Adipose tissue (tissue), 3 donors: ENCODE measurements around the gene DLGAP1. TPM values are rescaled to one million over a fixed set of nuclear protein-coding genes. Genes with fewer than 3 reads are reported as not detected.

Source experiments
- H3K27ac ChIP-seq: one replicate; pipeline ENCODE4 v1.5.1; 2013; ENCODE audit warnings: low read depth, low read length
- WGBS, 3 donors: extraction: QIAGEN DNeasy Blood & Tissue Kit; methylation state at CpG; one replicate each; pipeline ENCODE4 v1.1.7; 2013; 5-methylcytosine and 5-hydroxymethylcytosine counted together
- polyA plus RNA-seq, 3 donors: library from polyadenylated mRNA; stranded (reverse); fragments of 200-250 nt; gene quantifications; one replicate each; pipeline ENCODE4 v1.2.3, GENCODE V29; 2013
- donor health status: healthy with polysubstance abuse.
- donor health status: Bipolar disorder and iron deficiency.
- donor health status: healthy.

The DLGAP1 gene
- polyA plus RNA-seq, 3 donors: 0.06 to 0.22 (median 0.09) TPM

DNA sequence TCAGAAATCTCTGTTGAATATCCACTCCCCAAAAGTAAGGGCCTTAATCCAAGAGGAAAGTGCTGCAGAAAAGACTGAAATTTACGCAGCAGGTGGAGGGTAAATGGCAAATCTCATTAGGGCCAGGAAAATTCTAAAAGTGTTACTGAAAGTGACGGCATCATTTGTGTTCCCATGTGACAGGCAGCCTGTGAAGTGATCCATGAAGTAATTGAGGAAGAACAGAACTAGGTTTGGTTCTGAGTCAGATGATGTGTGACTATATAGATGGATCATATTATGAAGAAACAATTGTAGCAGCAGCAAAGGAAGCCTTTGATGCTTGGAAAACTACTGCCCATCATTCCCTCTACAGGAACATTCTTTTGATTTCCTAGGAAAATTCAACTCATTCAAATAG lies 603.9 kb downstream of the DLGAP1 start:
- WGBS, 3 donors: 83 to 97% (median 93%) methylated on average over 2 of the region's 2 CpGs
- H3K27ac ChIP-seq: no peak overlapping the region

DNA sequence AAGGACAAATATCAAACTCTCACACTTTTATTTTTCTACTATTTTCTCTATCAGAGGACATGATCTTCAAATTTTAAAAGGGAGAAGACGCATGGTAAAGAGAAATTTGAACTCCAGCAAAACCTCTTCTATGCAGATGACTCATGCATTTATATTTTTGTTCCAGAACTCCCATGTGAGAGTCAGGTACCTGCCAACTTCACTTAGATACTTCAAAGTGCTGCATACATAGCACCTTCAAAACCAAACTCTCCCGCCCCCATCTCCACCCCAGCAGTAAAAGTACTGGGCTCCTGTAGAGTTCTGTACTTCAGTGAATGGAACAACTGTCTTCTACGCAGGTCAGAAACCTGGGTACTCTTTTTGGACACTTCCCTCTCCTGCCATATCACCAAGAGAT lies 606.8 kb downstream of the DLGAP1 start:
- 75 to 88% (median 88%) methylated on average over 3 of the region's 3 CpGs for WGBS, 3 donors
- no peak overlapping the region for H3K27ac ChIP-seq

DNA sequence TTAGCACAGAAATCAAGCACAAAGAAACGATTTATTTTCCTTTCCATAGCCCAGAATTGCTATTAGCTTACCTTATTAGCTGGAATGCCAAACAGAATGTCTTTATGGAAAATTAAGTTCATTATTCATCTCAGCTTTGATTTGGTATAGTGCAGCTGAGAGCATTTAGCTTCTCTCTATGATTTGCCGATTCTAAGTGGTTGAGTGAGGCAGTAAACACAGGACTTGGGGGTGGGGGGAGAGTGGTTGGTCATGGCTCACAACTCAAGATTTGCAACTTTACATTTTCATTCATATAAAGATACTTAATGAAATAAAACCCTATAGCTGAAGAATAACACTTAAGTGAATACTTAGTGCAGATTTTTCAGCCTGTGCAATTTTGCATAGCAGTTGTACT lies 609.9 kb downstream of the DLGAP1 start:
- H3K27ac ChIP-seq: no peak overlapping the region
- 51 to 78% (median 72%) methylated on average over 2 of the region's 2 CpGs for WGBS, 3 donors

DNA sequence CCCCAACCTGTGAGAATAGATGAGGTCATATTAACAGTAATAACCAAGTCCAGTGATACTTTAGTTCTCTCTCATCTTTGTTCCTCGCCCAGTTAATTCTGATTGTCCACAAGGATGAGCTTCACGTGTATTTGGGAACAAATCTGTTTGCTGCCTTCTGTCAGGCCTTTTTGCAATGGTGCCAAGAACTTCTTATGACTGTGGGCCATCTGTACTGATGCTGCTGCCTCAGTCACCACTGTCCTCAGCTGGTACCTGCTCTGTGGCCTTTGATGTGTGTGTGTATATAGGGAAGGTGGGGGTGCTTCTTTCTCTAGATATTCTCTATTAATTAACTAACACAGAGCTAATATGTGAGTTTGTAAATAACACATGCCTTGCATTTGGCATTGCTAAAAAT lies 612.3 kb downstream of the DLGAP1 start:
- H3K27ac ChIP-seq: no peak overlapping the region
- 65 to 85% (median 74%) methylated on average over 2 of the region's 2 CpGs for whole genome bisulfite sequencing, 3 donors

DNA sequence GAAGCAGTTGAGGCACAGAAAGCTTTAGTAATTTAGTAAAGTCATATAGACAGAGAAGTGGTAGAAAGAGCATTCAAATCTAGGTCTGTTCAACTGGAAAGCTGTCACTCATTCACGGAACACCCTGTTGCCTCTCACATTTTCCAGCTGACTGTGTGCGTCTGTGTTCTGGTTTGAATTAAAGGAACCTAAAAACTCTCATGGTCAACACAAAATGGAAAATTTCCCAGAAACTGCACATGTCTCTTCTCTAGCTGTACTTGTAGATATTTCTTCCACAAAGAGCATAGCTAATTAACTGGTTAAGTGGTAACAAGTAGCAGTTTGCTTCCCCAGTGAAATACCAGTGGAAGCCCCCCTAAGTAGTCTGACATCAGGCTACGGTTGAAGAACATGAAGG lies 614.3 kb downstream of the DLGAP1 start:
- no peak overlapping the region for H3K27ac ChIP-seq
- 84 to 90% (median 86%) methylated on average over 3 of the region's 3 CpGs for WGBS, 3 donors

DNA sequence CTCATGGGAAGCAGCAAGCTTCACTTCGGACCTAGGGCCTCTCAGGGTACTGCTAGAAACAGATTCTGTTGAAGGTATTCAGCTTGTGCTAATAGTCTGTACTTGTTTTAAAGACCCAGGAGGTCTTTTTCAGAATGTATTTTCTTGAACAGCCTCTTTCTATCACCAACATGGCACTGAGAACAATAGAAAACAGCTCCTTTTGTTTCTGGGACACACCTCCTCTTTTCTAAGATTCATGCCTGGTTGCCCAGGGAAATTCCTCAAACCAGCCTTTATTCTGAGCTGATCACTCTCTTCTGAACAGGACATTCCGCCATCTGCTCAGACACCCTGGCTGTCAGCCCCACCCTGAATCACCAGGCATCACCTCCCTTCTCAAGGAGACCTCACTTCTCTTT lies 615.5 kb downstream of the DLGAP1 start:
- 66 to 93% (median 81%) methylated on average over 2 of the region's 2 CpGs for WGBS, 3 donors
- no peak overlapping the region for H3K27ac ChIP-seq

DNA sequence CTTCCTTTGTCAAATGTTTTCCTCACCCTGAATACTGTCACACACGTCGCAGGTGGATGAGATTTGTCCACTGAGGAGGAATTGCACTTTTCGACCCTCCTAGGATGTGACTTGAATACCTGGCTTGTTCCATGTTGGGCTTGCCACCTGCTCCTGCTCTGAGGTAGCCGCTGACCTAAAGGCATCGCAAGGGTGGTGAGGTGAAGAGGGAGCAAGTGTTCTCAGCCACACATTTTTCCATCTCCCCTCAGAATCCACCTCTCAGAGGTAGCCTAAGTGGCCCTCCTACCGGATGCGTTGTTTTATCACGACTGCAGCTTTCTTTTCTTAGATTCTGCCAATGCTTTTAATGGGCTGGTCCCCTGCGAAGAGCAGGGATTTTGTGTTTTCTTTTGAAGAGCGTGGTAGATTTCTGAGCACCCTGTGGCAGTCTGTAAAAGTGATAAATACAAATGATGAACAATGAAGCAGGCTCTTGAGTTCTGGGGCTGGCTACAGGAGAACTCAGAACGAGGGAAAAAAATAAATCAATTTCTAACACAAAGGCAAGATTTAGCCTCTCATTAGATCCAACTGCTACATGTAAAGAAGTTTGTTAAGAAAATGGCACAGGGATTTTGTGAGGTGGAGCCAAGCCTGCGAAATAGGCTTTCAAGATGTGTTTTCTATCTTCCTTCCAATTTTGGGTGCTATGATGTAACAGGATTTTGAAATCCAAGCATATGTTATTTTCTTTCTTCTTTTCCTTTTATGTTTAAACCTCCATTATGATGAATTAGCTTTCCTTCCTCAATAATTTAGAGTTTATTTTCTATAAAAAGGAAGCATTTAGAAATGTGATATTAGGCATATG lies 618.4 kb downstream of the DLGAP1 start:
- no peak overlapping the region for H3K27ac ChIP-seq
- 73 to 75% (median 73%) methylated on average over 12 of the region's 12 CpGs for WGBS, 3 donors

DNA sequence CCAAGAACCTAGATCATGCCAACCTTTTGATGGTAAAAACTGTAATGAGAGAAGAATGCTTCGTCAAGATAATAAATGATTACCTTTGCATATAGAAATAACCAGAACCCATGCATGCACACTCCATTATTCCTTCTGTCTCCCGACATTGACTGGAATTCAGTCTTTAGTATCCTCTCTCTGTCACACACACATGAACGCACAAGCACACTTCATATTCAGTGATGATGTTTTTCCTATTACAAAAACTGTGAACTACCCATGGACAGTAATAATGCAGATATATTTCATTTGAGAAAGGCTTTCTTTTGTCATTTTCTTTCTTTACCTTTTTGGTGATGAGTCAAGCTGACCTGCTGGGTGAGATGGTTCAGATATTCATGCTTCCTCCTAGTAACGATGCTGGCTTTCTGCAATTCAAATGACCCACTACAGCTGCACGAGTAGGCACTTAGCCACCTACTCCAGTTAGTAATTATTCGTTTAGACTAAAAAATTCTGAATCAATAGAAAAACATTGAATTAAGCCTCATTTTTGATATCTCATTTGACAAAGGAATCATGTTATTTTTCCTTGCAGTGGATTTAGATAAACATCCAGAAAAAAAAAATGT lies 623.0 kb downstream of the DLGAP1 start:
- no peak overlapping the region for H3K27ac ChIP-seq
- WGBS, 3 donors: 67 to 85% (median 77%) methylated on average over 6 of the region's 6 CpGs

DNA sequence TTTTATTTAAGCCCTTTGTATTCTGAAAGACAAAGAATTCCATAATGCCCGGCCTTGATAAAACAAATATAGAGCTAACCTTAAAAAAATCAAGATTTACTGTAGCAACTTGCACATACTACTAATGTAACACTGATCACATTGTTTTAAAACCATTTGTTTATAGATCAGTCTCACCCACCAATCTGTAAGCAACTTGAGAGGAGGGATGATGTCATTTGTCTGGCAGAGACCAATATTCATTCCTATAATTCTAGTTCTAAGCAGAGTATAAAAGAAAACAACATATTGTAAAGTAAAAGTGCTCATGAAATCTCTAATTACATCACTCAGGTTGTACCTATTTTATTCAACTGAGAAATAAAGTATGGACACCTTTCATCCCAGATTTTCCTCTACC lies 624.5 kb downstream of the DLGAP1 start:
- no peak overlapping the region for H3K27ac ChIP-seq
- 84 to 94% (median 89%) methylated on average over 1 of the region's 1 CpG for WGBS, 3 donors

DNA sequence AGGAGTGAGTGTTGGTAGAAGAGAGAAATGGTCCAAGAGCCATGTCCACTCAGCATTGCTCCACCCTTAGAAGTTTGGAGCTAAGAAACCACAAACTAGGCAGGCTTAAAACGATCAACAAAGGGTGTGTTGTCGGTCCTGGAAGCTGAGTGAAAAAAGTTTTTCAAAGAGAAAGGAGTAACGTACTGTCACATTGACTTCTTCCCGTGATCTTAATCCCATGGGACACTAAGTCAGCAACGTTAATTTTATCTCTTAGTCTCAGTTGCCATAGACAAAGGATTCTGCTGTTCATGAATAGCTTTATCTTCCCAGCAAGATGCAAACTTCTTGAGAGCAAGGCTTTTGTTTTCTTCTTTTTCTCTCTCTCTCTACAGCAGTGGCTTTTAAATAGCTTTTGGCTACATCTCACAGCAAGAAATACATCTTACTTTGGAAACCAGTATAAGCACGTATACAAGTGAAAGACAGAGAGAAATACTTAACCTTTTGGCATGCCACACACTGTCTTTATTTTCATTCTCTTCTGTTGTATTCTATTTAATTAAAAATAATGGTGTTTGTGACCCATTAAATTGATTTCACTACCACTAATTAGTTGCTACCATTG lies 627.8 kb downstream of the DLGAP1 start:
- WGBS, 3 donors: 42 to 45% (median 42%) methylated on average over 6 of the region's 6 CpGs

DNA sequence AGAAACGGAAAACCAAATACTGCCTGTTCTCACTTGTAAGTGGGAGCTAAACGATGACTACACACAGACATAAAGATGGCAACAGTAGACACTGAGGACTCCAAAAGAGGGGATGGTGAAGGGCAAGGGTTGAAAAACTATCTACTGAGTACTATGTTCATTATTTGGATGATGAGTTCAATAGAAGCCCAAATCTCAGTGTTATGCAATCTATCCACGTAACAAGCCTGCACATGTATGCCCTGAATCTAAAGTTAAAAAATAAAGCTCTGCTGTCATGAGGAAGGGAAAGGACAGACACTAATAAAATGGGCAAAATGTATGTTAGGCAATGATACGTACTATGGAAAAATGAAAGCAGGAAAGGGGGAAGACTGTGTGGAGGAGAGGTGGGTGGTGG lies 629.1 kb downstream of the DLGAP1 start:
- 88 to 94% (median 89%) methylated on average over 4 of the region's 4 CpGs for WGBS, 3 donors
- H3K27ac ChIP-seq: no peak overlapping the region

More for the DNA sequence above, 627.8 kb downstream of the DLGAP1 start:
- no peak overlapping the region for H3K27ac ChIP-seq

DNA sequence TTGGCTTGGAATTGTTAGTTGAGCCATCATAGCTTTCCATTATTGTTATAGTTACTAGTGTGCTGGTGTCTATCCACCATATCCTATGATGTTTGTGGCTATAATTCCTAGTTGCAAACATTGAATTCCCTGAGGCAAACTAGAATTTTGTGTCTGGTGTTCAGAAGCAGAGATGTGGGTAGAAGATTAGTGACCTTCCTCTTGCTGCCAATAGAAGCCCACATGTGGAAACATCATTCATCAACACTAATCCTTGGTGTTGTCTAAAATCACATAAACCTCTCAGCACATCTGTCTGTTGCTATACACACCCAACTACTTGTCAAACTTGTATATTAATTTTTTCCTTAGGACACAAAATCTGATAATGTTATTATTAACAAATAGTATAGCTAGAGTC lies 631.0 kb downstream of the DLGAP1 start:
- H3K27ac ChIP-seq: no peak overlapping the region

DNA sequence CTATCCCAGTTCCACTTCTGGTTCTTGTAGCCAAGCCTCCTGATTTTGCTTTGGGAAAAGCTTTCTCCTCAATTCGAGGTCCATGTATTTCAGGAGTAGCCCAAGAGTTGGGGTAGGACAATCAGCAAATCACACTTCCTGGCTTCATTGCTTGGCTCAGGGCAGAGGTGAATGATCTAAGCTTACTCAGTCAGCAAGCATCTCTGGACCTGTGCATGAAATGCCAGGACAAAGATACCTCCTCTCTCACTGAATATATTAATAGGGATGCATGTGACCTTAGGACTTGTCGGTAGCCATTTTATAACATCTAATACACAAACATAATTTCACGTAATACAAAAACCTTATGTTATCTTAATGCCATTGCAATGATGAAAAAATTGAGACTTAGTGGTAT lies 632.0 kb downstream of the DLGAP1 start:
- WGBS, 3 donors: 84 to 97% (median 91%) methylated on average over 3 of the region's 3 CpGs

DNA sequence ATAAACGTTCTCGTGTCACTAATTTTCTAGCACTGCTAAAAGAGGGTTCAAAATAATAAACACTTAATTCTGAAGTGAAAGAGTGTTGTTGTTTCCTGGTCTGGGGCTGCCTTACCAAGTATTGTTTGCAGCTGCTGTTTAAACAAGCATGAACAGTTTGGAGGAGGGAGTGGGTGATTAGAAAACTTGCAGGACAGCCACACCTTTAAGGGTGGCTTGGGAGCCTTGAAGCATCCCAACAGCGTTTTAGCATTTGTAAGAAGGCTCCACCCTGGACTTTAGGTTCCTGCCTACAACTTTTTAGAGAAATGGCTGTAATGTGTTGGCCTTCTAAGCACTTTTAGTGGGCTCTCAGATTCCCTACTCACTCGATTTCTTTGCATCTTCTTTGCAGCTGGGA lies 633.6 kb downstream of the DLGAP1 start:
- H3K27ac ChIP-seq: no peak overlapping the region
- 49 to 64% (median 57%) methylated on average over 4 of the region's 4 CpGs for WGBS, 3 donors

More for the DNA sequence above, 632.0 kb downstream of the DLGAP1 start:
- no peak overlapping the region for H3K27ac ChIP-seq

DNA sequence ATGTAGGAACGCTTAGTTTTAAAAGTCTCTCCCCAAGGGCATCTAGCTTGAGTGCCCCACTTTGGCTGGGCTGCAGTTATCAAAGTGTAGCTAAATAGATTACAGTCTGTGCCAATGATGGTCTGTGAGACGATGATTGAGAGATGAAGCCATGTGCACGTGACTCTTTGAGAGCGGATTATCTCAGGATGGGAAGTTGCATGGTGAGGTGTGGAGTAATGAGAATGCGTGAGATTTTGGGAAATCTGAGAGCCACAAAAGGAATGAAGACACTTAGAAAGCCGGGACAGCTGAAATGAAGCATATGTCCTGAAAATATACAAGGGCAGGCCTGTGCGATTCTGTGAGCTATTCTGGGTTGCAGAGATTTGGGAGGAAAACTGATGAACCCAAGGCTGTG lies 635.1 kb downstream of the DLGAP1 start:
- no peak overlapping the region for H3K27ac ChIP-seq
- WGBS, 3 donors: 82 to 88% (median 85%) methylated on average over 7 of the region's 7 CpGs

DNA sequence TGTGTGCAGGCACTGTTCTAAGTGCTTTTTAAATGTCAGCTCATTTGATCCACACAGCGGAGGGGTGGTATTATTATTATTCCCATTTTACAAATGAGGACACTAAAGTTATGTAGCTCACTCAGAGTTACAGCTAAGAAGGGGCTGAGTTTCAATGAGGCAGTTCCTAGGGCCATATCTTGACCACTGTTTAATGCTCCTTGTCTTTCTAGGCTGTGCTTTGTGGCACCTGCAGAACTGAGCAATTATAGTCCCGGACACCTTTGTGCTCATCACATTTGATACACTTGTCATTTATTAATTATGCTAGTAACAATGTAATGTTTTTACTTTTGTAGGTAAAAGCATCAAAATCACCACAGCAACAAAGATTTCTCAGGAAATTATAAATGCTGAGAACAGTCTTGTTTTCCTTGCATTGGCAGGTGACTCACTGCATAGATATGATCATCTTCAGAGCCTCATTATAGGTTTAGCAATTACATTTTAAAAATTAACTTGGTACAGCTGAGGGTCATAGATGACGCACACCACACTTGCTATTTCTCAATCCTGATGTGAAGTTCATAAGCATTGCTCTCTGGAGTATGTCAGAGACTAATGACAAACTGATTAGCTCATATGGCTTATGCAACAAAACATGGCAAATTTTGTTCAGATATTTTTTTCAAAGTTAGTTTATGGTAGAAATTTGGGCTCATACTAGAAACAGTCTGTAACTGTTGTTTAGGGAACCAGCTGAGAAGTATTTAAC lies 638.3 kb downstream of the DLGAP1 start:
- WGBS, 3 donors: 52 to 77% (median 62%) methylated on average over 3 of the region's 3 CpGs
- no peak overlapping the region for H3K27ac ChIP-seq

DNA sequence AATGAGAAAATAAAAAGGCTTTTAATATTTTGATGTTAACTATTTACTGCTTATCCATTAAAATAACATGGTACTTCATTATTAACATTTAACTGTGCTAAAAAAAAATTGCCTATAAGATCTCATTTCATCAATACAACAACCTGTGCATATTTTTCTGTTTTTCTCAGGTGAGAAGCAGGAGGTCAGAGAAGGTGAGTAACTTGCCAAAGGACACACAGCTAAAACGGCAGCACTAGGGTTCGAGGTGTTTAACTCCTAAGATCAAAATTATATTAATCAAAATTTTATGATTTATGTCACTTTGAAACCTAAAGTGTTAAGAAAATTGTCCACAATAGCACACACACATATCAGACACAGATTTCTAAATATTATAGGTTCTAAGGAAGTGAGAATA lies 639.1 kb downstream of the DLGAP1 start:
- WGBS, 3 donors: 75 to 85% (median 82%) methylated on average over 2 of the region's 2 CpGs

DNA sequence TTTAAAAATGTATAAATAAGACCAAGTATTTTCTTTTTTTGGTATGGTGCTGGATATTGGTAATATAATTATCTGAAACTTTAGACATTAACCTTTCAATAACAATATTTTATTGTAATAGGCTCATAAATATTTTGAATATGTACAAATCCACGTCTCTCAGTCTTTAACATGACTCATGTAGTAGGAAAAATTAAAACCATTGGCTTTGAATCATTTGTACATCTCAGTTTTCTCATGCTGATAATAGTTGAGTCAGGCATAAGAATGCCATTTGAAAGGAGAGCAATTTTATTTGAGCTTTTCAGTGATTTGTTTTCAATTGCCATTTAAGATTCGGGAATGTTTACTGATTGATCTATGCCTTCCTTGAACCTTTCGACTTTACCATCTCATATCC lies 640.3 kb downstream of the DLGAP1 start:
- no peak overlapping the region for H3K27ac ChIP-seq
- WGBS, 3 donors: 80 to 87% (median 83%) methylated on average over 3 of the region's 3 CpGs

More for the DNA sequence above, 639.1 kb downstream of the DLGAP1 start:
- H3K27ac ChIP-seq: no peak overlapping the region

DNA sequence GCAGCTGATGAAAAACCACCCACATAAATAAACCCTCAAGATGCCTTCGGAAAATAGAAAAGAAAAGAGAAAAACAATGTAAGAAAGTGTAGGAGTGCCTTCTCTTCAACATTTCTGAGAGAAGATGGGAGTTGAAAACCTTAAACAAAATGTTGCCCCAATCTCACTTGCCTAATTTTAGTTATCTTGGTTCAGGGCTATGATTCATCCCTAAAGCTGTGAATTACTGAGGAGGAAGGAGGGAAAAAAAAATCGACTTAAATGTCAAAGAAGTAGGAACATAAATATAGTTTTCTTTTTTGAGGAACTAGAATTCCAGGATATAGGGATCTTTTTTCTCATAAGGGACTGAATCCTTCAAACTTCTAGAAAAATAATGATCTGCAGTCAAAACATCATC lies 644.8 kb downstream of the DLGAP1 start:
- 61 to 68% (median 65%) methylated on average over 2 of the region's 2 CpGs for WGBS, 3 donors
- H3K27ac ChIP-seq: no peak overlapping the region
